ENCODE data around the gene TIMP2.
"Not testable (repeated sequence)": the region's sequence is repeated elsewhere in the genome, so short reads cannot be mapped to it uniquely, and the experiment has no call there.

The TIMP2 gene

DNA sequence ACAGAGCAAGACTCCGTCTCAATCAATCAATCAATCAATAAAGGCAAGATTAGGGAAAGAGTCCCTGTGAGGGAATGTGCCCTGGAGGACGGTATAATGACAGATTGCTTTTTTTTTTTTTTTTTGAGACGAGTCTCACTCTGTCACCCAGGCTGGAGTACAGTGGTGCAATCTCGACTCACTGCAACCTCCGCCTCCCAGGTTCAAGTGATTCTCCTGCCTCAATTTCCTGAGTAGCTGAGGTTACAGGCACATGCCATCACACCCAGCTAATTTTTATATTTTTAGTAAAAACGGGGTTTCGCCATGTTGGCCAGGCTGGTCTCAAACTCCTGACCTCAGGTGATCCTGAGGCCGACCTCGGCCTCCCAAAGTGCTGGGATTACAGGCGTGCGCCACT is 35.1 kb downstream of the TIMP2 start:
- not testable (repeated sequence) for DNase-seq (ENCODE audit: low read depth in 2 of 2)

DNA sequence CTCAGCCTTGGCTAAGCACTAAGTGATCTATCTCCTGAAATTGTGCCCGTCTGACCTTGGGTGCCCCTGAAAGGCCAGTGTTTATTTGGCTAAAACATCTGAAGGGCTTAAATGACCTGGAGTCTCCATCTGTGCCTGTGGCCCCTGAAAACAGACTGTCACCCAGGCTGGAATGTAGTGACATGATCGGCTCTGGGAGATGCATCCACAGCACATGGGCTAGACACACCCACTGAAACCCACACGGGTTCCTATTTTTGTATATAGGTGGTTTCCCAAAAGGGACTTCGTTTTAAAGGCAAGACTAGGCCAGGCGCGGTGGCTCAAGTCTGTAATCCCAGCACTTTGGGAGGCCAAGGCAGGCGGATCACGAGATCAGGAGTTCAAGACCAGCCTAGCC is 35.7 kb downstream of the TIMP2 start:
- no peak for DNase-seq (ENCODE audit: low read depth in 2 of 2)

DNA sequence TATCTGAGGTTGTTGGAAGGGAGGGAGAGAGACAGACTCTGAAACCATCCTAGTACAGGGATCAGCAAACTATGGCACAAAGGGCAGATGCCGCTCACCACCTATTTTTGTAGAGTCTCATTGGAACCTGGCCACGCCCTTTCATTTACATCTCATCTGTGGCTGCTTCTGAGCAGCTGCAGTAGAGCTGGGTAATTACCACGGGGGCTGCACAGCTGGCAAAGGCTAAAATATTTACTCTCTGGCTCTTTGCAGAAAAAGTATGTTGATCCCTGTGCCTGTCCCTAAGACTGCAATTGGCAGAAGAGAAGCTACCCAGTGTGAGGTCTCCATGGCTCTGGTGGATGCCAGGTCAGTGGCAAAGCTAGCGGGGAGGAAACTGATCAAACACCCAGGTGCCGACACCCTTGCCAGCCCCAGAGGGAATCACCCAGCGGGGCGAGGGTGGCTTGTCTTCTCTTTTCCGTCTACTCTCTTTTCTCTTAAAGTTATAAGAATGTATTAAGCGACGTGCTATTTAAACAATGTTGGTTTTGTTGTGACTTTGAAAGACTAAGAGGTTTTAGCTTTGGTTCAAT is 36.2 kb downstream of the TIMP2 start:
- DNase-seq (ENCODE audit: low read depth in 2 of 2) = no peak

DNA sequence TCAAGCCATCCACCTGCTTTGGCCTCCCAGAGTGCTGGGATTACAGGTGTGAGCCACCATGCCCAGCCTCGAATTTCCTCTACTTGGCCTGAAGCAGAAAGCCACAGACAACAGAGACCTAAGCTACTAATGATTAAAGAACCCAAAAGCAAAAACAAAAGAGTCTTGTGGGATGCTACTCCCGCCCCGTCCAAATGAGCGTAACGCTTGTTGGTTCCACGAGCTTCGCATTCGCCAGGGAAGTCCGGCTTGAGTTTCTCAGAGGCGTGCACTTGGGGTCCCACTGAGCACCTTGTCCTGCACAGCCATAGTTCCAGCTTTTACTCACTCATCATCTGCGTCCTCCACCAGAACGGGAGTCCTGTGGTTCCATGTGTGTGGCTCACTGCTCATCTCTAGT is 38.2 kb downstream of the TIMP2 start:
- no peak for DNase-seq (ENCODE audit: low read depth in 2 of 2)

DNA sequence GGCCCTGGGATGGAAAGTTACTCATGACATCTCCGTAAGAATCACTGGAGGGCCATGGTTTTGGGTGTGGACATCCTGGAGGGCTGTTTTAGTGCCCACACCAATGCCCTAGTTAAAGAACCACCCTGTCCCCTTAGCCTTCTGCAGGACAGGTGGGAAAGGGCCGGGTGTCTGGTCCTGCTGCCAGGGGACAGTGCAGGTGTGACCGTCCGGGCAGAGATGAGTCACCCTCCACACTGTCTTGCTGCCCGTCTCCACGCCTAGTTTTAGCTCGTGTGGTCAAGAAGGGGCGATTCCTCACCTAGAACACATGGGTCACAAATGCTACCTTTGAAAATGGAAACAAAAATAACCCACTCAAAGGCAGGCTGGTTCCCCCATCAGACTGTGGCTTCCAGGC is 39.2 kb downstream of the TIMP2 start:
- no peak for DNase-seq (ENCODE audit: low read depth in 2 of 2)

DNA sequence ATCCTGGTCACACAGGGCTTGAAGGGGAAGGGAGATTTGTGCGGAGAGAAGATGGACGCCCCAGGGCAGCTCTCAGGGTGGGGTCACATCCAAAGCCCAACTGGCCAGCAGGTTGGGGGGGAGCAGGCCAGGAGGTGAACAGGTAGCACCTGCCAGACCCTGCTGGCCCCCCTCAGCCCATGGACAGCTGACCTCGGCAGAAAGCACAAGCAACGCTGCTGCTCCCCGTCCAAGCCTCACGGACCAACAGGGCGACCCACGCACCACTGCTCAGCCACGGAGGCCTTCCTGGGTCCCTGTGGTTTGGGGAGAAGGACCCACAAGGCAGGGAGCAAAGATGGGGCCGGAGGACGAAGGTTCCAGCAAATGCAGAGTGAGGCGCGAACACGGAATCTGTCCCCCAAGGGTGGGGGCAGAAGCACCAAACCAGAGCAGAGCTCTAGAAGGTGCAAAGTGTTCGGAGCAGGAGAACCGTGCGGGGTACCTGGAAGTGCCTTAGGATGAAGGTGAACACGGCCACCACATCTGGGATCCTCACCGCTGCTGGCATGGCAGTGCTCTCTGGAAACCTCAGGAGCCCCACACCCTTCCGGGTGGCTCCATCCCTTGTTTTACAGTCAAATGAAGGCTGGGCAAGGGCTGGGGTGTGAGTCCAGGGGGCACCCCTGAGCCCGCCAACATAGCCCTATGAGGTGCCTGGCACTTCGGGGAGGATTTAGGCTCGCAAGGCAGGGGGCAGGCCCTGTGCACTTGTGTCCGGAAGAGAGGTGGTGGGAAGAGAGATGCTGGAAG is 40.1 kb downstream of the TIMP2 start:
- DNase-seq (ENCODE audit: low read depth in 2 of 2) = no peak

DNA sequence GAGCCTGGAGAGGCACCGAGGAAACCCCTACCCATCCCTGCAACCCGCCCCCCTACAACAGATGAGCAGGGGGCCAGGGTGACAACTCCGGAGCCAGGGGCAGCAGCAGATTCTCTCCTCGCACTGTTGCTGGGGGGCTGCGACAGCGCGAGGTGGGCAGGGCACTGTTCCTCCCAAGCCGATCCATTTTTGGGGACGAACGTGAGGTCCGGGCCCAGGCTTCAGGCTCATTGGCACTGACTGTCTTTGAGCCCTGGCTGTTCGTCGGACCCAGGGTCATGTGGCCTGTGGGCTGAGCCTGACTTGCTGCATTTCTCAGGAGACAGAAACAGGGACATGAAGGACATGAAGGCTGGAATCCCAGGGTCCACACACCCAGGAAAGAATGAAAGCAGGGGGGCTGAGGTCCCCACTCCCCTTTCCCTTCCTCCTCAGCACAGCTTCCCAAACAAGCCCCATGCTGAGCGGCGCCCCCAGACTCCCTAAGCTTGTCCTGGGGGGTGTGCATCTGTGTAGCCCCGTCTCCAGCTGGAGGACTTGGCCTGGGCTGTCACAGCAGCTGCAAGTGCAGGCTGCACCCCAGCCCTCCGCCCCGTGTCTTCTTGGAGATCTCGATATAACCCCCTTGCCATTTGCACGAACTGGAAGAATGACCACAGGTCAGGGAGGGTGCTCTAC is 40.9 kb downstream of the TIMP2 start:
- DNase-seq (ENCODE audit: low read depth in 2 of 2) = no peak

DNA sequence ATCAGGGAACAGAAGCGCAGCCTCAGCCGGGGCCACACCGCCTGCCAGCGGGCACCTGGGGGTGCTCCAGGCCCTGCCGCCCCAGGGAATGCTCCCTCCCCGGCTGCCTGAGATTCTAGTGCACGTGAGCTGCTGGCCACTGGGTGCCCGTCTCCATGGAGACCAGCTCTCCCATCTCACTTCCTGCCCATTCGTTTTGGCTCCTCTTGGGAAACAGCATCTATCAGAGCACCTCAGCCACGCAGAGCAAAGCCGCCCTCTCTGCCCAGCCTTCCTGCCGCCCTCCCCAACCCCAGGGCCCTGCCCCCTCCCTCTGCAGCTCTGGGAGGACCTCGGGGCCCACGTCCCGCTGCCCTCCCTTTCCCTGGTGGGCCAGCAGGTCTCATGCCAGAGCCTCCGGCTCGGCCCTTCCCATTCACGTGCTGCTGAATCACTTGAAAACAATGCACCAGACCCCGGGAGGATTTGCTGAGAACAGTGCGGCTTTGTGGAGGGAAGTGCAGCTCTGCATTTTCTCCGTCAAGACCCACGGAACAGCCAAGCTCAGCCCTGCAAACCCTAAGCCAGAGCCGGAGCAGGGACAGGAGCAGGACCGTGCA is 41.6 kb downstream of the TIMP2 start:
- DNase-seq (ENCODE audit: low read depth in 2 of 2) = no peak

DNA sequence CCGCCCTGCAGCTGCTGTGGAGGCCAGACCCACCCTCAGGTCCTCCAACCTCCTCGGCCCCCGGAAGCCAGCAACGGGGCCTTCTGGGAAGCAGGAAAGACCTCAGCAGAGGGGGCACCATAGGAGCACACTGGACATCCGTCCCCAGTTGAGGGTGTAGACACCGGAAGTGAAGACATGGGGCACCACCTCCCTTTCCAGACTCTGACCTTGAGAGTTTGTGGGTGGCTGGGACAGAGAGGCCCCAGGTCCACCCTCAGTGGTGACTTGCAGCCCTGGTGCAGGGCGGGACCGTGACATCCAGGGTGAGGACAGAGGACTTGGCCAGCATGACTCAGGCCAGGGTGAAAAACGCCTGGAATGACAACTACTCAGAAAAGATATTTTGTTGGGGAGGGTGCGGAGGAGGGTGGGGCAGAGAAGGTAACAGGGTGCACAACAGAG is 42.1 kb downstream of the TIMP2 start:
- no peak for DNase-seq (ENCODE audit: low read depth in 2 of 2)

DNA sequence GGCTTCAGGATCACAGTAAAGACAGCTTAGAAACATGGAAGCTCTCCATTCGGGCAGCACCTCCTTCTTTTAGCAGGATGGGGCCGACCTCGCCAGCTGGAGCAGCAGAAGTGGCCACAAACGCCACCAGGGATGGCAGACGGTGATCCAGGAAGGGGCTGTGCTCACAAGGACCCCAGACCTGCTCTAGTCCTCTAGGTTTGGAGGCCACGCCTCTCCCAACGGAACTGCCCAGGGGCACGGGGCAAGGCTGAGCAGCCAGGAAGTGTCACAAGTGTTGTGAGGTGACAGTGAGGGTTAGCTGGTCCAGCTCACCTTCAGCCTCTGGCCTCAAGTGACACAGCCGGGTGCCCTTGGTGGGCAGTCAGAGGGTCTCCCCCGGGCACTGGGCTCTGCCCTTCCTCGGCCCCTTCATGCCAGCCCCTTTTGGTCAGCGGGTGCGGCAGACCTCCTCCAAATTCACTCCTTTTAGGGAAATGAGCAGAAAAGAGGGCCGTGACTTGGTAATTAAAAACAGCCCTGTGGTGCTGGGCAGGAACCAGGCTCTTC is 42.6 kb downstream of the TIMP2 start:
- DNase-seq (ENCODE audit: low read depth in 2 of 2) = no peak

DNA sequence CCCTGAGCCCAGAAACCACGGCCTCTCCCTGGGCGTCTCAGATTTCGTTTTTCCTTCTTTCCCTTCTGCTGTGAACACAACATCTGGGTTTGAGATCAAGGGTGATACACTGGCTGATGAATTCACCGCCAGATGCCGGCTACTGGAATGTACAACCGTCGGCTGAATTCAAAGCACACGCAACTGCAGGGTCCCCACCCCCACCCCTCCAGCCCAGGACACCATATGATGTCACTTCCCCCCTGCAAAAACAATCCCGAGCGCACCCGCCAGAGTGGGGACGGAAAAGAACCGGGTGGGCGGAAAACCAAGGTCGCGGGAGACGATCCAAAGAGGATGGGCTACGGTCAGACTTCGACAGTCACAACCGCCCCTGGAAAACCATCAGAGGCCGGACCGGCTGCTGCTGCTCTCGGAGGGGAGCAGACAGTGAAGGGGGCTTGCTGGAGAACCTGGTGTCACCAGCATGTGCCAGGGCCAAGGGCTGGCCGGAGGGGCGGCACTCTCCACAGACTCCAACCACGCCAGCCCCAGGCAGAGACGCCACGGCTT is 45.5 kb downstream of the TIMP2 start:
- no peak for DNase-seq (ENCODE audit: low read depth in 2 of 2)

DNA sequence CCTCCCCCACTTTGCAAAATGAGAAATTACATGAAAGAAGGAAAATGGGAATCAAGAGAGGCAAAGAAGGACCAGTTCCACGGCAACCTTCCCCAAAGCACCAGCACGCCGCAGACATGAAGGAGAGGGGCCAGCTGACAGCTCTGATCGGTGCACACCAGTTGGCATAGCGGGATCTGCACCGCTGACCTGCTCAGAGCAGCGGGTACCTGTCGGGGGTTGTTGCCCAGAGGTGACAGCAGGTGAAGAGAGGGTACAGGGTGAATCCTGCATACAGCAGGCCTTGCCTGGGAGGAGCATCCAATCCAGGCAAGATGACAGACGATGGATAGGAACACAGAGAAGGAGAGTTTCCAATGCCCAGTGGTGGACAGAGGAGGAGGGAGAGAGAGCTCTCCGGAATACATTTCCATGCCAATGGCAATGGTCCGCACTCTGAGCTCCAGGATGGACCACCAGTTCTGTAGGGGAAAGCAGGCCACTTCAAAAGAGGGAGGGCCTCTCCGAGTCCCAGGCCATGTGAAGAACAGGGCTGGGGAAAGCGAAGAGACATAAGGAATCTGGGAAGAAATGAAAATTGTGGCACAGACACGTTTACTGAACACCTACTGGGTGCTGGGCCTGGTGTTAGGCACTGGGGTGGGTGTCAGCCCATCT is 46.2 kb downstream of the TIMP2 start:
- DNase-seq (ENCODE audit: low read depth in 2 of 2) = no peak

DNA sequence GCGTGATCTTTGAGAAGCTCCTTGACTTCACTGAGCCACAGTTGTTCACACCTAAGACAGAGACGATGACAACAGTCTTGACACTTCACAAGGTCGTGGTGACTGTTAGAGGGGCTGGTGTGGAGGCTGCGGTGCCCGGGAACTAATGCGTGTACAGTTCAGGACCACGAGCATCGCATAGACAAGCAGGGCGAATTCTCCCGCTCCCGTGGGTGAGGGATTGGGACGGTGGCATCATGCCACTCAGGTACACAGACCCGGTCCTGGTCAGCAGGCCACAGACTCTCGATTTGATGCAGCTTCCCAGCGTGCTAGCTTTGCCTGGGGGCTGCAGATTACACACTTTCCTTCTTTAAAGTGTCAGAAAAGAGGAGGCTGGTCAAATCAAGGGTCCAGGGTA is 46.9 kb downstream of the TIMP2 start:
- no peak for DNase-seq (ENCODE audit: low read depth in 2 of 2)

DNA sequence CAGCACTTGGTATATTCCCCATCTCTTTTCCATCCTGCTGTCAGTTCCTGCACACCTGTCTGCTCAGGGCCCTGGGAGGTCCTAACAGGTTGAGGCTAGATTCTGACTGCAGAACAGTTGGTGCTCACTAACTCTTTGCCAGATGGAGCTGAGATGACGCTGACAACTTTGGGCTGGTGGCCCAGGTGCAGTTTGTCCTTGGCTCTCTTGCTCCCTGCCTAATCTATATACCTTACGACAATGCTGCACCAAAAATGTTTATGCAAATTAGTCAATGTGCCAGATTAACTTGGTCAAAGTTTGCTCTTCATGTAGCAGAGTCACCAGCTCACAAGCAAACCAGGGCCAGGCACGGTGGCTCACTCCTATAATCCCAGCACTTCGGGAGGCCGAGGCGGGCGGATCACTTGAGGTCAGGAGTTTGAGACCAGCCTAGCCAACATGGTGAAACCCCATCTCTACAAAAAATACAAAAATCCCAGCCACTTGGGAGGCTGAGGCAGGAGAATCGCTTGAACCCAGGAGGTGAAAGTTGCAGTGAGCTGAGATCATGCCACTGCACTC is 48.2 kb downstream of the TIMP2 start:
- not testable (repeated sequence) for DNase-seq (ENCODE audit: low read depth in 2 of 2)

DNA sequence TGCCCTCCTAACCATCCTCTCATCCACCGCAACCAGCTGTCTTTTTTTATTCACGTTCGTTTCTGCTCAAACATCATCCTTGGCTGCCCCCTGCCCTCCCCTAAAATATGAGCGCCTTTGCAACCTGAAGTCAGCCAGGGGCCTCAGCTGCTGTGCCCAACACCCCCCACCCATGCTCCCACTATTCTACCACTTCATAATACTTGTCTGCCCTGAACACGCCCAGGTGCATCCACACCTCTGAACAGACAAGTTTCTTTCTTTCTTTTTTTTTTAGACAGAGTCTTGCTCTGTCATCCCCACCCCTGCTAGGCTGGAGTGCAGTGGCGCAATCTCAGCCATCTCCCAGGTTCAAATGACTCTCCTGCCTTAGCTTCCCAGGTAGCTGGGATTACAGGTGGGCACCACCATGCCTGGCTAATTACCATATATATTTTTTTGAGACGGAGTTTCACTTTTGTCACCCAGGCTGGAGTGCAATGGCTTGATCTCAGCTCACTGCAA is 49.0 kb downstream of the TIMP2 start:
- no peak for DNase-seq (ENCODE audit: low read depth in 2 of 2)

DNA sequence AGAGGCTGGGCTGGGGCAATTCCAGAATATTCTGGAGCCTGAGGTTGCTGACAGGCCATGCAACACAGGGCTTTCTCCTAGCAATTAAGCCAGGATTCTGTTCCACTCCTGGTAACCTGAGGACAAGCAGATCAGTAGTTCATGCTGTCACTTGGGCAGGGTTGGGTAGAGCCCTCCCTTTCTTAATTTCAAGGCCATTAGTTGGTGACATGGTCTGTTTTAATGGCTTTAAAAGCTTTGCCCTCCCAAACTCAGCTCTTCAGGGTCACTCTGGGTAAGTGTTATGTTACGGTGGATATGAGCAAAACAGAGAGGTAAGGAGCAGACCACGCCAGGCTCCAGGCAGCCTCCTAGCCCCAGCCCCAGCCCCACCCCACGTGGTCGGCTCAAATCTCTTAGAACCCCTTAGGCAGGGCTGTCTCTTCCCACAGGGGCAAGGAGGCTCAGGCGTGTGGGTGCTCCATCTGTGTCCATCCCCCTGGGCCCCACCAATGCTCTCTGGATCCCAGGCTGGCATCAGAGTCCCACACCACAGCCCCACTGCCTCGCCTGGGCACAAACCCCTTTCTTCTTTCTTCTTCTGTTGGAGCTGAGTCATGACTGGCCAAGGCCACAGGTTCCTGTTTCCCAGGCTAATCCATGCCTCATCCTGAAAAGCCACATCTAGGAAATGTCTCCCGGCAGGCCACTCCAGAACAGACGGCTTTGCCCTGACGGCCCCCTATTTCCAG is 49.7 kb downstream of the TIMP2 start:
- DNase-seq (ENCODE audit: low read depth in 2 of 2) = no peak

DNA sequence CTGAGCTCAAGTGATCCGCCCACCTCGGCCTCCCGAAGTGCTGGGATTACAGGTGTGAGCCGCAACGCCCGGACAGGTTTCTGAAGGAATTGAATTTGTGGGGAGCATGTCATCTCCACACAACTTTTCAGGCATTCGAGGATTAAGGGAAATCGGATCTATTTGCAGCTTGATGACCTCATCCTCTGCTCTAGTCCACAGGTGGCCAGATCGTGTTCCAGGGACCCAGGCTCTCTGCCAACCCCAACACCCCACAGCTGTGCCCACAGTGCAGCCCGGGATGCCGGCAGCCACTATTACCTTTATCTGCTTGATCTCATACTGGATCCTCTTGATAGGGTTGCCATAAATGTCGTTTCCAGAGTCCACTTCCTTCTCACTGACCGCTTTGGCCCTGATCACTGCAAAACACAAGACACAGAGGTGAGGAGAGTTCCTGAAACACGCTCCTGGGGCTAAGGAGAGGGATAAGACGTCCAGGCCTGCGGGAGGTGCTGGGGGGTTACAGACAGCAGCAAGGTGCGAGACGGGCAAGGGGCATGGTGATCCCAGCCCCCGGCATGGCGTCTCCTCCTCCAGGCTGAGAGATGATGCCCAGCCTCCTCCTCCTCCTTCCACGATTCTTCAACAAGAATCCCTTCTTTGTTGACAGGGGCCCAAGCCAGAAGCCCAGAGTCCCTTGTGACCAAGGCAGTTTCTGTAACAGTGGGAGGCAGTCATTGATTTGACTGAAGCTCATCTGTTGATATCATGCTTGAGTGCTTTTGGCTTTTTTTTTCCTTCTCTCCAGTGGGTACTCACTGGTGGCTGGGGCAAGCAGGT is 51.5 kb downstream of the TIMP2 start:
- no peak for DNase-seq (ENCODE audit: low read depth in 2 of 2)

DNA sequence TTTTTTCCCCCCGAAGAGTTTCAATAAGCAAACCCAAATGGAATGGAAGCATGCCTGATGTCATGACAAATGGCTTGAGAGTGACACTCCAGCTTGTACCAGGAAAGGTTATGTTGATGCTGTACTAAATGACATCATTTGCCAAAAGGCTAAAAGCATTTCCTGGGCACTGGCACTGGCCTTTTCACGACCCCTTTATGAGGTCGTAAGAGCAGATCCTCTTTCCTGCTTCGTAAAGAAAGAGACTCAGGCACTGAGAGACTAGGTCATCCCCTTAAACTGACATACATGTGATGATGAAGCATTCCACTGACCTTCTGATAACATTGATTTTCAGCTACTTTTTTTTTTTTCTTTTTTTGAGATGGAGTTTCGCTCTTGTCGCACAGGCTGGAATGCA is 52.7 kb downstream of the TIMP2 start:
- DNase-seq (ENCODE audit: low read depth in 2 of 2) = no peak

DNA sequence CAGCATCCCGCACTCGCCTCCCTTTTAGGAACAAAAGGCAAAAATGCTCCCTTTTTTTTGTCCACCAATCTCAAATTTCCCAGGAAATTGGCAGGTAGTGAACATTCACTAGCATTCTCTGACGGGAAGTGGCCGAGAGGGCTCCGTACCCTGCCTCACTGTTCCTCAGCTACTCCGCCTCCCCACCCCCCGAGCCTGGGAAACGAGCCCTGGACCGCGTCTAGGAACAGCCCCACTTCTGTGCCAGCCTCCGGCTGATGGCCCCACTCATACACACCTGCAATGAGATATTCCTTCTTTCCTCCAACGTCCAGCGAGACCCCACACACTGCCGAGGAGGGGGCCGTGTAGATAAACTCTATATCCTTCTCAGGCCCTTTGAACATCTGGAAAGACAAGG is 54.6 kb downstream of the TIMP2 start:
- DNase-seq (ENCODE audit: low read depth in 2 of 2) = no peak

All from stimulated activated CD4-positive, alpha-beta T cell treated with anti-CD3 and anti-CD28 coated beads, Interleukin-15, amount 100 ng/mL, for 48 hours (primary cell).